Liver (tissue), 3 donors: ENCODE measurements around the gene TADA3.

Experiments used
- HNF4A ChIP-seq, 2 donors: conservative IDR thresholded peaks; 2 replicates each; pipeline ENCODE4 v1.6.1; 2016; ENCODE audit warnings: antibody characterized with exemption in 2 of 2, mild to moderate bottlenecking in 2 of 2
- JUND ChIP-seq, 2 donors: IDR thresholded peaks; 2 replicates each; pipeline ENCODE4 v1.6.1; 2016; ENCODE audit warnings: antibody characterized with exemption in 2 of 2
- MAX ChIP-seq: IDR thresholded peaks from 2 replicates; pipeline ENCODE4 v1.6.1; 2016; ENCODE audit warnings: antibody characterized with exemption
- NR2F2 ChIP-seq: IDR thresholded peaks from 2 replicates; pipeline ENCODE4 v1.6.1; 2016; ENCODE audit warnings: antibody characterized with exemption
- RAD21 ChIP-seq, 2 donors: IDR thresholded peaks; 2 replicates each; pipeline ENCODE4 v1.6.1; 2016; ENCODE audit warnings: antibody characterized with exemption in 2 of 2, mild to moderate bottlenecking in 2 of 2
- REST ChIP-seq: IDR thresholded peaks from 2 replicates; pipeline ENCODE4 v1.6.1; 2016; ENCODE audit warnings: antibody characterized with exemption, mild to moderate bottlenecking
- RXRA ChIP-seq, 2 donors: IDR thresholded peaks; 2 replicates each; pipeline ENCODE4 v1.6.1; 2017 to 2018; ENCODE audit warnings: antibody characterized with exemption in 2 of 2, mild to moderate bottlenecking in 1 of 2
- SP1 ChIP-seq: IDR thresholded peaks from 2 replicates; pipeline ENCODE4 v1.6.1; 2018; ENCODE audit warnings: antibody characterized with exemption, mild to moderate bottlenecking
- TAF1 ChIP-seq: conservative IDR thresholded peaks from 2 replicates; pipeline ENCODE4 v1.6.1; 2016; ENCODE audit warnings: antibody characterized with exemption, mild to moderate bottlenecking
- YY1 ChIP-seq: IDR thresholded peaks from 2 replicates; pipeline ENCODE4 v1.6.1; 2016; ENCODE audit warnings: antibody characterized with exemption, mild to moderate bottlenecking
- TF ChIP-seq, protein P1 (sequence below): fragments of 150-350 bp; IDR thresholded peaks from 2 replicates; pipeline ENCODE4 v1.5.1; 2017; ENCODE audit warnings: improper control_type of control experiment, low read depth, low read length; ENCODE audit not compliant: missing input control
- TF ChIP-seq, protein P2 (sequence below): IDR thresholded peaks from 2 replicates; pipeline ENCODE4 v1.6.1; 2016; ENCODE audit warnings: antibody characterized with exemption
- donor health status: healthy.
- donor health status: healthy.

DNA sequence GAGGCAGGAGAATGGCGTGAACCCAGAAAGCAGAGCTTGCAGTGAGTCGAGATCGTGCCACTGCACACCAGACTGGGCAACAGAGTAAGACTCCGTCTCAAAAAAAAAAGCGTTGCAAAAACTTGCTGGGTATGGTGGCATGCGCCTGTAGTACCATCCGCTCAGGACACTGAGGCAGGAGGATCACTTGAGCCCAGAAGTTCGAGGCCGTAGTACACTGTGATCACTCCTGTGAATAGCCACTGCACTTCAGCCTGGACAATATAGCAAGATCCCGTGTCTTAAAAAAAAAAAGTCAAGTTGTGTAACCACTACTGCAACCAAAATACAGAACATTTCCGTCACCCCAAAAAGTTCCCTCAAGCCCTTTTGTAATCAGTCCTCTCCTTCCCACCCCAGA, 2.1 kb upstream of the TADA3 start:
- TF ChIP-seq, protein P1, sequence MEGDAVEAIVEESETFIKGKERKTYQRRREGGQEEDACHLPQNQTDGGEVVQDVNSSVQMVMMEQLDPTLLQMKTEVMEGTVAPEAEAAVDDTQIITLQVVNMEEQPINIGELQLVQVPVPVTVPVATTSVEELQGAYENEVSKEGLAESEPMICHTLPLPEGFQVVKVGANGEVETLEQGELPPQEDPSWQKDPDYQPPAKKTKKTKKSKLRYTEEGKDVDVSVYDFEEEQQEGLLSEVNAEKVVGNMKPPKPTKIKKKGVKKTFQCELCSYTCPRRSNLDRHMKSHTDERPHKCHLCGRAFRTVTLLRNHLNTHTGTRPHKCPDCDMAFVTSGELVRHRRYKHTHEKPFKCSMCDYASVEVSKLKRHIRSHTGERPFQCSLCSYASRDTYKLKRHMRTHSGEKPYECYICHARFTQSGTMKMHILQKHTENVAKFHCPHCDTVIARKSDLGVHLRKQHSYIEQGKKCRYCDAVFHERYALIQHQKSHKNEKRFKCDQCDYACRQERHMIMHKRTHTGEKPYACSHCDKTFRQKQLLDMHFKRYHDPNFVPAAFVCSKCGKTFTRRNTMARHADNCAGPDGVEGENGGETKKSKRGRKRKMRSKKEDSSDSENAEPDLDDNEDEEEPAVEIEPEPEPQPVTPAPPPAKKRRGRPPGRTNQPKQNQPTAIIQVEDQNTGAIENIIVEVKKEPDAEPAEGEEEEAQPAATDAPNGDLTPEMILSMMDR = no peak
- TF ChIP-seq REST (no peak), HNF4A (conservative IDR thresholded peaks at IDR 0.05) (no peak), RAD21 (IDR thresholded peaks at IDR 0.05) (no peak), MAX (no peak), JUND (IDR thresholded peaks at IDR 0.05) (no peak), YY1 (no peak), TAF1 (no peak), SP1 (no peak), NR2F2 (no peak), RXRA (IDR thresholded peaks at IDR 0.05) (no peak)
- TF ChIP-seq, protein P2, sequence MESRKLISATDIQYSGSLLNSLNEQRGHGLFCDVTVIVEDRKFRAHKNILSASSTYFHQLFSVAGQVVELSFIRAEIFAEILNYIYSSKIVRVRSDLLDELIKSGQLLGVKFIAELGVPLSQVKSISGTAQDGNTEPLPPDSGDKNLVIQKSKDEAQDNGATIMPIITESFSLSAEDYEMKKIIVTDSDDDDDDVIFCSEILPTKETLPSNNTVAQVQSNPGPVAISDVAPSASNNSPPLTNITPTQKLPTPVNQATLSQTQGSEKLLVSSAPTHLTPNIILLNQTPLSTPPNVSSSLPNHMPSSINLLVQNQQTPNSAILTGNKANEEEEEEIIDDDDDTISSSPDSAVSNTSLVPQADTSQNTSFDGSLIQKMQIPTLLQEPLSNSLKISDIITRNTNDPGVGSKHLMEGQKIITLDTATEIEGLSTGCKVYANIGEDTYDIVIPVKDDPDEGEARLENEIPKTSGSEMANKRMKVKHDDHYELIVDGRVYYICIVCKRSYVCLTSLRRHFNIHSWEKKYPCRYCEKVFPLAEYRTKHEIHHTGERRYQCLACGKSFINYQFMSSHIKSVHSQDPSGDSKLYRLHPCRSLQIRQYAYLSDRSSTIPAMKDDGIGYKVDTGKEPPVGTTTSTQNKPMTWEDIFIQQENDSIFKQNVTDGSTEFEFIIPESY = no peak
